Mesendoderm (in vitro differentiated cells): ENCODE data around the gene MSH2. TPM values are rescaled to one million over a fixed set of nuclear protein-coding genes. Genes with fewer than 3 reads are reported as not detected.
A peak's percentile ranks its signal among the peaks of the same experiment; 100 is the strongest.

Source experiments
- DNase-seq: peaks from one replicate; pipeline ENCODE4 v3.0.0; 2013
- H2AK5ac ChIP-seq: 2 replicates; pipeline ENCODE4 v1.6.1; 2013; ENCODE audit warnings: low read length, inconsistent platforms
- H2BK120ac ChIP-seq: 2 replicates; pipeline ENCODE4 v1.6.1; 2013; ENCODE audit warnings: low read depth, mild to moderate bottlenecking, low read length, moderate library complexity, mixed read lengths
- H2BK15ac ChIP-seq: replicated peaks from 2 replicates; pipeline ENCODE4 v1.6.1; 2013; ENCODE audit warnings: low read depth, mild to moderate bottlenecking, moderate library complexity
- H2BK5ac ChIP-seq: 2 replicates; pipeline ENCODE4 v1.6.1; 2013; ENCODE audit warnings: low read length, inconsistent platforms
- H3K18ac ChIP-seq: 2 replicates; pipeline ENCODE4 v1.6.1; 2013; ENCODE audit warnings: mild to moderate bottlenecking, low read length, mixed read lengths
- H3K23ac ChIP-seq: one replicate; pipeline ENCODE4 v1.6.1; 2013; ENCODE audit warnings: low read length
- H3K27ac ChIP-seq: 2 replicates; pipeline ENCODE4 v1.5.1; 2013; ENCODE audit warnings: low read depth, mild to moderate bottlenecking, inconsistent platforms, low read length, moderate library complexity
- H3K27me3 ChIP-seq: 2 replicates; pipeline ENCODE4 v1.6.1; 2013; ENCODE audit warnings: low read length, control low read depth, mild to moderate bottlenecking, inconsistent platforms; ENCODE audit not compliant: insufficient read depth, poor library complexity
- H3K36me3 ChIP-seq: 2 replicates; pipeline ENCODE4 v1.6.1; 2013; ENCODE audit warnings: low read length, inconsistent platforms; ENCODE audit not compliant: control insufficient read depth, insufficient read depth
- H3K4ac ChIP-seq: one replicate; pipeline ENCODE4 v1.6.1; 2013; ENCODE audit warnings: low read depth, mild to moderate bottlenecking, low read length, moderate library complexity
- H3K4me1 ChIP-seq: 2 replicates; pipeline ENCODE4 v1.6.1; 2013; ENCODE audit warnings: low read depth, low read length, inconsistent platforms; ENCODE audit not compliant: control insufficient read depth
- H3K4me2 ChIP-seq: 2 replicates; pipeline ENCODE4 v1.6.1; 2013; ENCODE audit warnings: low read length
- H3K4me3 ChIP-seq: 2 replicates; pipeline ENCODE4 v1.5.1; 2013; ENCODE audit warnings: mild to moderate bottlenecking, low read length
- H3K56ac ChIP-seq: one replicate; pipeline ENCODE4 v1.6.1; 2013; ENCODE audit warnings: low read length
- H3K79me1 ChIP-seq: 2 replicates; pipeline ENCODE4 v1.6.1; 2013; ENCODE audit warnings: low read length, inconsistent platforms
- H3K79me2 ChIP-seq: 2 replicates; pipeline ENCODE4 v1.6.1; 2013; ENCODE audit warnings: mild to moderate bottlenecking, low read length; ENCODE audit not compliant: control insufficient read depth, insufficient read depth
- H3K9ac ChIP-seq: 2 replicates; pipeline ENCODE4 v1.6.1; 2013; ENCODE audit warnings: low read length, inconsistent platforms
- H4K5ac ChIP-seq: one replicate; pipeline ENCODE4 v1.6.1; 2013; ENCODE audit warnings: low read length
- H4K8ac ChIP-seq: one replicate; pipeline ENCODE4 v1.6.1; 2013; ENCODE audit warnings: low read depth, mild to moderate bottlenecking, control low read depth, low read length, moderate library complexity
- WGBS: extraction: QIAGEN DNeasy Blood & Tissue Kit; methylation state at CpG from one replicate; pipeline ENCODE4 v1.1.7; 2013; ENCODE audit warnings: low lambda C conversion rate, missing lambda C conversion rate; ENCODE audit not compliant: insufficient coverage; ENCODE audit errors: extremely low coverage; 5-methylcytosine and 5-hydroxymethylcytosine counted together
- polyA plus RNA-seq, 2 experiments: library from polyadenylated mRNA; stranded (reverse); fragments of 200-250 nt; gene quantifications; one replicate each; pipeline ENCODE4 v1.2.3, GENCODE V29; 2013

Gene MSH2
- 98.1 TPM for polyA plus RNA-seq (2013, experiment 1 of 2)
- 98.9 TPM for polyA plus RNA-seq (2013, experiment 2 of 2)

DNA sequence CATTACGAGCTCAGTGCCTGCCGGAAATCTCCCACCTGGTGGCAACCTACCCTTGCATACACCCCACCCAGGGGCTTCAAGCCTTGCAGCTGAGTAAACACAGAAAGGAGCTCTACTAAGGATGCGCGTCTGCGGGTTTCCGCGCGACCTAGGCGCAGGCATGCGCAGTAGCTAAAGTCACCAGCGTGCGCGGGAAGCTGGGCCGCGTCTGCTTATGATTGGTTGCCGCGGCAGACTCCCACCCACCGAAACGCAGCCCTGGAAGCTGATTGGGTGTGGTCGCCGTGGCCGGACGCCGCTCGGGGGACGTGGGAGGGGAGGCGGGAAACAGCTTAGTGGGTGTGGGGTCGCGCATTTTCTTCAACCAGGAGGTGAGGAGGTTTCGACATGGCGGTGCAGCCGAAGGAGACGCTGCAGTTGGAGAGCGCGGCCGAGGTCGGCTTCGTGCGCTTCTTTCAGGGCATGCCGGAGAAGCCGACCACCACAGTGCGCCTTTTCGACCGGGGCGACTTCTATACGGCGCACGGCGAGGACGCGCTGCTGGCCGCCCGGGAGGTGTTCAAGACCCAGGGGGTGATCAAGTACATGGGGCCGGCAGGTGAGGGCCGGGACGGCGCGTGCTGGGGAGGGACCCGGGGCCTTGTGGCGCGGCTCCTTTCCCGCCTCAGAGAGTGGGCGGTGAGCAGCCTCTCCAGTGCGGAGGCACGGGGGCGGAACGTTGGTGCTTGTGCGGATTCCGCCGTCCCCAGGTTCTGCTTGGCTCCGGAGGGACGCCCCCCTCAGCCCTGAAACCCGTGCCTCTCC is at the start of gene MSH2:
MSH2 (plus strand) TSS at position 352 of the 804 bp plus-strand sequence; CDS start at position 388, 36 bp downstream.
- H3K27ac ChIP-seq, result peak within 1 kb of the TSS; percentile 74
- DNase-seq, result peak; percentile 98
- peak within 1 kb of the TSS; percentile 10 for H2AK5ac ChIP-seq
- H2BK5ac ChIP-seq, result peak within 1 kb of the TSS; percentile 3
- no peak within 1 kb of the TSS for H4K5ac ChIP-seq
- peak within 1 kb of the TSS; percentile 94 for H3K9ac ChIP-seq
- H3K79me2 ChIP-seq, result peaks cover 43% of the 10 kb centered on the region
- peak within 1 kb of the TSS; percentile 25 for H3K18ac ChIP-seq
- peak within 1 kb of the TSS; percentile 70 for H3K4me3 ChIP-seq
- peak within 1 kb of the TSS; percentile 9 for H3K4ac ChIP-seq
- no peak within 1 kb of the TSS for H4K8ac ChIP-seq
- no peak within 1 kb of the TSS for H2BK120ac ChIP-seq
- H3K27me3 ChIP-seq, result no peaks in the 10 kb centered on the region
- peaks cover 1% of the 10 kb centered on the region for H3K79me1 ChIP-seq
- WGBS, result no CpG with 5 or more reads among the region's 73 CpGs
- H3K4me1 ChIP-seq, result no peaks in the 10 kb centered on the region
- H3K4me2 ChIP-seq, result peak within 1 kb of the TSS; percentile 74
- H3K36me3 ChIP-seq, result no peaks in the 10 kb centered on the region
- no peak within 1 kb of the TSS for H2BK15ac ChIP-seq
- H3K23ac ChIP-seq, result peak within 1 kb of the TSS; percentile 70
- H3K56ac ChIP-seq, result peak within 1 kb of the TSS; percentile 99

DNA sequence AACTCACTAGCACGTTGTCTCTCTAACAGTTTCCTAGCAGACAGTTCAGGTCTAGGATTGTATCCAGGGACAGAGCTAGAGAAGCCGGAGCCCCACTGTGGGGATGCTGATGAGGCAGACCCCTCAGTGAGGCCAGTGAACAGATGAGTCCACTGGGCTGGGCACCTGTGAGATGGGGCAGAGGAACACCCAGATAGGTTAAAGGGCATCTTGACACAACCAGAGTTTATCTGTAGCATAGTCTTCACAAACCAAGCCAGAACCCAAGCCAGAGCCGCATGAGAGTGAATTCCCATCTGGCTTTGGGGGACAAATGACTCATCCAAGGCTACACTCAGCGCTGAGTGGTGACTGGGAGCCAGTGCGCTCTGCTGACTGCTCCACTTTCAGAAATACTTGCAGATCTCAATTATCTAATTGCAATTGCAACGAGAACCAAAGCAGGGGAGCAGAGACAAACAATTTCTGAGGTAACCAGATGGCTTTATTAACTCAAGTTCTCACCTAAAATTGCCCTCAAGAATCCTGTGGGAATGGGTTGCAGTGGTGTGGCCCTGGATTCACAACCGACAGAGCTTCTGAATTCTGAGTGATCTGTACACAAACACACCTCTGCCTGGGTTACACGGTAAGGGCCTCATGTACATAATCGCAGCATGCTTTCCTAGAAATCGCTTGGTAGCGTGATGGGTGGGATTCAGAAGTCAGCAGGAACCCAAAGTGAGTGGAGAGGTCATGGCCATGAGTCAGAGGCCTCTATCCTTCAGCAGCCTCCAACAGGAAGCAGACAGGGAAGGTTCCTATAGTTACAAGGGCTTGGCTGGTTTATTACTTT is 48.7 kb upstream of the MSH2 start:
- H3K79me1 ChIP-seq, result no peaks in the 10 kb centered on the region
- H3K27ac ChIP-seq, result no peak overlapping the region
- H3K18ac ChIP-seq, result no peak overlapping the region
- H4K5ac ChIP-seq, result no peak overlapping the region
- H3K36me3 ChIP-seq, result no peaks in the 10 kb centered on the region
- H3K23ac ChIP-seq, result no peak overlapping the region
- no peak overlapping the region for H3K4me3 ChIP-seq
- no peak overlapping the region for H2AK5ac ChIP-seq
- H3K4me2 ChIP-seq, result no peak overlapping the region
- no peak overlapping the region for H3K9ac ChIP-seq
- H2BK15ac ChIP-seq, result no peak overlapping the region
- no peak for DNase-seq
- WGBS, result no CpG with 5 or more reads among the region's 11 CpGs
- no peak overlapping the region for H2BK5ac ChIP-seq
- H4K8ac ChIP-seq, result no peak overlapping the region
- no peaks in the 10 kb centered on the region for H3K27me3 ChIP-seq
- H3K56ac ChIP-seq, result no peak overlapping the region
- H3K4me1 ChIP-seq, result no peaks in the 10 kb centered on the region
- no peak overlapping the region for H2BK120ac ChIP-seq
- no peak overlapping the region for H3K4ac ChIP-seq
- no peaks in the 10 kb centered on the region for H3K79me2 ChIP-seq

DNA sequence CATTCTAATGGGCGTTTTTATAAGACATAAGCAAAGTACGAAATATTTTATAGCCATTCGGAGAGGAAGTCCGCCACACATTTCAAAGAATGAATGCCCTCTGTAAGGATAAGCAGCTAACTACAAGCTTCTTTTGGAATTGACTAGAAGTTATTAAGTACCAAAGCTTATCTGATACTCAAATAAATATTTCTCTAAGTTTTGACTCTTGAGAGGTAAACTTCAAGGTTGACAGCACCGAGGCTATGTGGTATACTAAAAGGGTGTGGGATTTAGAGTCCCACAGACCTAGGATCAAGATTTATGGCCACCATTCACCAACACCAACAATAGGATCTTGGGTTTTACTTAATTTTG is 48.1 kb upstream of the MSH2 start:
- no peak overlapping the region for H2BK15ac ChIP-seq
- no peak for DNase-seq
- H3K4me3 ChIP-seq, result no peak overlapping the region
- H3K56ac ChIP-seq, result no peak overlapping the region
- no peaks in the 10 kb centered on the region for H3K79me2 ChIP-seq
- no peaks in the 10 kb centered on the region for H3K79me1 ChIP-seq
- no peak overlapping the region for H4K8ac ChIP-seq
- H2BK5ac ChIP-seq, result no peak overlapping the region
- no peak overlapping the region for H3K4ac ChIP-seq
- H3K9ac ChIP-seq, result no peak overlapping the region
- no CpG with 5 or more reads among the region's 5 CpGs for WGBS
- no peaks in the 10 kb centered on the region for H3K27me3 ChIP-seq
- H3K18ac ChIP-seq, result no peak overlapping the region
- H3K36me3 ChIP-seq, result no peaks in the 10 kb centered on the region
- H3K23ac ChIP-seq, result no peak overlapping the region
- H3K4me1 ChIP-seq, result no peaks in the 10 kb centered on the region
- no peak overlapping the region for H2BK120ac ChIP-seq
- H2AK5ac ChIP-seq, result no peak overlapping the region
- no peak overlapping the region for H3K4me2 ChIP-seq
- no peak overlapping the region for H4K5ac ChIP-seq
- H3K27ac ChIP-seq, result no peak overlapping the region

DNA sequence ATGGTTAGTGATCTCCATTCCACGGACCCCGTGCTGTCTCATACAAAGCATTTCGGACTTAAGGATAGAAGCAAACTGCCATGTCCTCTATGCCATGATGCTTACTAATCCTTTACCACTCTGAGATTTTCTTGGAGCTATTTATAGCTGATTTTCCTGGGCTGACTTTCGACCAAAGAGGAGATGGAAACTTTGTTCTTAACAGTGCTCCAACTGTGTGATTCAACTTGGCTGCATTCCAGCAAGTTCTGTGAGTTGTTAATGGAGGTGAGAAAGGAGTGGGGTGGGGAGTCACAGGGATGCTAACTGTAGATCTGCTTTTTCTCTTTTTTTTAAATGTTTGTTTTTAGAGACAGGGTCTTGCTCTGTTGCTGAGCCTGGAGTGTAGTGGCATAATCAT is 45.5 kb upstream of the MSH2 start:
- H2BK15ac ChIP-seq, result no peak overlapping the region
- H3K18ac ChIP-seq, result no peak overlapping the region
- no peak overlapping the region for H3K27ac ChIP-seq
- H2BK5ac ChIP-seq, result no peak overlapping the region
- no CpG with 5 or more reads among the region's 4 CpGs for WGBS
- H4K5ac ChIP-seq, result no peak overlapping the region
- H3K36me3 ChIP-seq, result no peaks in the 10 kb centered on the region
- H3K56ac ChIP-seq, result peak overlapping the region; percentile 19
- H3K9ac ChIP-seq, result no peak overlapping the region
- no peak overlapping the region for H3K23ac ChIP-seq
- no peak overlapping the region for H2AK5ac ChIP-seq
- H3K4me3 ChIP-seq, result no peak overlapping the region
- no peak overlapping the region for H4K8ac ChIP-seq
- H3K79me2 ChIP-seq, result no peaks in the 10 kb centered on the region
- H3K27me3 ChIP-seq, result no peaks in the 10 kb centered on the region
- no peaks in the 10 kb centered on the region for H3K79me1 ChIP-seq
- no peak overlapping the region for H3K4me2 ChIP-seq
- H3K4me1 ChIP-seq, result no peaks in the 10 kb centered on the region
- DNase-seq, result peak; percentile 90
- H3K4ac ChIP-seq, result no peak overlapping the region
- H2BK120ac ChIP-seq, result no peak overlapping the region

DNA sequence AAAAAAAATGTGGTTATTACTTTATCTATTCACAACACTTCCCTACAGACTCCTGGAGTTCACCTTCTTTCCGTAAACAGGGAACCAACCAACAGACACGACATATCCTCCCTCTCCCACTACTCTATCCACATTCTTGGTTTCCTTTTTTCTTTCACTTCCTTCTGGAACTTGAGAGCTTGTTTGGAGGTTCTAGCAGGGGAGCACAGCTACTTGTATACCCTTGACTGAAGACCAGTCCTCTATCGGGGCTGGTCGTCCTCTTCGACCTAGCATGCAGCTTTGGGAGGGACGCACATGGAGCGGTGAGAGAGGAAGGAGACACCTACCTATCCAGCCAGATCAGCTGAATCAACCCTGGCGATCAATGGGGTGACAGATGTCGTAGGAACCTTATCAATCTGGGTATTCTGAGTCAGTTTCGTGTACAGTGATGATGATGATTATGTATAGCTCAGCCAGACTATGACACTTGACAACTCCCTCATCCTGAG is 43.5 kb upstream of the MSH2 start:
- Histone ChIP-seq H3K56ac (no peak overlapping the region), H3K79me1 (no peaks in the 10 kb centered on the region), H3K4me3 (no peak overlapping the region), H3K79me2 (no peaks in the 10 kb centered on the region), H3K9ac (no peak overlapping the region), H3K36me3 (no peaks in the 10 kb centered on the region), H2BK120ac (no peak overlapping the region), H4K8ac (no peak overlapping the region), H2AK5ac (no peak overlapping the region), H3K4me2 (no peak overlapping the region), H3K18ac (no peak overlapping the region), H3K4me1 (no peaks in the 10 kb centered on the region), H3K27me3 (no peaks in the 10 kb centered on the region), H3K23ac (no peak overlapping the region), H2BK5ac (no peak overlapping the region), H4K5ac (no peak overlapping the region), H3K27ac (no peak overlapping the region), H2BK15ac (no peak overlapping the region), H3K4ac (no peak overlapping the region)
- DNase-seq, result no peak
- WGBS, result no CpG with 5 or more reads among the region's 10 CpGs
